ENCODE results near the gene WDR64. TPM values are rescaled to one million over a fixed set of nuclear protein-coding genes. Genes with fewer than 3 reads are reported as not detected.

WDR64 gene
- polyA plus RNA-seq, 1 donor from 2014 or later: 0.21 TPM

DNA sequence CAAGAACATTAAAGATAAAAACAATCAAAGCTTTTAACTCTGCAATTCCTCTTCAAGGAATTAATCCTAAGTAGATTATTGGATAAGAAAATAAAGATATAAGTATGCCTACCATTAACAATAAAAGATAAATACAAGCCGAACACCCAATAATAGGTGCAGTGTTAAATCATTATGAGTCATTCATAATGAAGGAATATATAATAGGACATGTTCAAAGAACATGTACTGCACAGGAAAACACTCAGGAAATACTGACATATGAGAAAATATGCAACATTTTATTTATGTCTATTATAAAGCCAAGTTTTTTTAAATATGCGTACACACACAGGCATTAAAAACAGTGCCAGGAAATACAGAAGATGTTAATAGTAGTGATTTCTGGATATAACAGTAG is 184.9 kb downstream of the WDR64 start:
- Histone ChIP-seq H3K9me2 (ENCODE audit: insufficient read depth, low read length) (no peaks in the 10 kb centered on the region), H3K4me2 (ENCODE audit: low read length) (no peak overlapping the region), H3K27ac (ENCODE audit: low read length) (no peak overlapping the region), H4K20me1 (ENCODE audit: insufficient read depth) (no peaks in the 10 kb centered on the region), H3K9me3 (ENCODE audit: low read length) (no peaks in the 10 kb centered on the region), H3F3A (ENCODE audit: insufficient read depth, low read length, poor library complexity, severe bottlenecking) (no peaks in the 10 kb centered on the region), H2AFZ (ENCODE audit: low read depth, low read length) (no peak overlapping the region), H3K27me3 (ENCODE audit: insufficient read depth, low read depth, low read length) (no peaks in the 10 kb centered on the region), H3K9ac (ENCODE audit: low read length) (no peak overlapping the region), H3K36me3 (ENCODE audit: insufficient read depth, low read length) (no peaks in the 10 kb centered on the region), H3K79me2 (replicated peaks; ENCODE audit: insufficient read depth, low read length) (no peaks in the 10 kb centered on the region), H3K4me3 (ENCODE audit: low read length) (no peak overlapping the region)
- TF ChIP-seq EZH2 (IDR thresholded peaks at IDR 0.05; ENCODE audit: borderline replicate concordance, insufficient read depth, low read length, poor library complexity, severe bottlenecking) (no peak), TAF1 (IDR thresholded peaks at IDR 0.05; ENCODE audit: low read depth) (no peak), POLR2AphosphoS5 (IDR thresholded peaks at IDR 0.05) (no peak), MXI1 (conservative IDR thresholded peaks at IDR 0.05; ENCODE audit: poor library complexity, severe bottlenecking) (no peak), EP300 (conservative IDR thresholded peaks at IDR 0.05; ENCODE audit: poor library complexity, severe bottlenecking) (no peak), RAD21 (conservative IDR thresholded peaks at IDR 0.05) (no peak), SMC3 (conservative IDR thresholded peaks at IDR 0.05; ENCODE audit: poor library complexity) (no peak), REST (IDR thresholded peaks at IDR 0.05; ENCODE audit: borderline replicate concordance) (no peak)
- TF ChIP-seq, protein P1, sequence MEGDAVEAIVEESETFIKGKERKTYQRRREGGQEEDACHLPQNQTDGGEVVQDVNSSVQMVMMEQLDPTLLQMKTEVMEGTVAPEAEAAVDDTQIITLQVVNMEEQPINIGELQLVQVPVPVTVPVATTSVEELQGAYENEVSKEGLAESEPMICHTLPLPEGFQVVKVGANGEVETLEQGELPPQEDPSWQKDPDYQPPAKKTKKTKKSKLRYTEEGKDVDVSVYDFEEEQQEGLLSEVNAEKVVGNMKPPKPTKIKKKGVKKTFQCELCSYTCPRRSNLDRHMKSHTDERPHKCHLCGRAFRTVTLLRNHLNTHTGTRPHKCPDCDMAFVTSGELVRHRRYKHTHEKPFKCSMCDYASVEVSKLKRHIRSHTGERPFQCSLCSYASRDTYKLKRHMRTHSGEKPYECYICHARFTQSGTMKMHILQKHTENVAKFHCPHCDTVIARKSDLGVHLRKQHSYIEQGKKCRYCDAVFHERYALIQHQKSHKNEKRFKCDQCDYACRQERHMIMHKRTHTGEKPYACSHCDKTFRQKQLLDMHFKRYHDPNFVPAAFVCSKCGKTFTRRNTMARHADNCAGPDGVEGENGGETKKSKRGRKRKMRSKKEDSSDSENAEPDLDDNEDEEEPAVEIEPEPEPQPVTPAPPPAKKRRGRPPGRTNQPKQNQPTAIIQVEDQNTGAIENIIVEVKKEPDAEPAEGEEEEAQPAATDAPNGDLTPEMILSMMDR (IDR thresholded peaks at IDR 0.05; ENCODE audit: poor library complexity, severe bottlenecking): no peak

- no peaks in the 10 kb centered on the region for H4K20me1 ChIP-seq (ENCODE audit: insufficient read depth)
- H3K9me2 ChIP-seq (ENCODE audit: insufficient read depth, low read length): no peaks in the 10 kb centered on the region
- no peaks in the 10 kb centered on the region for H3K79me2 ChIP-seq (replicated peaks; ENCODE audit: insufficient read depth, low read length)
- H3F3A ChIP-seq (ENCODE audit: insufficient read depth, low read length, poor library complexity, severe bottlenecking): no peaks in the 10 kb centered on the region
- no peak overlapping the region for H3K4me3 ChIP-seq (ENCODE audit: low read length)
- no peaks in the 10 kb centered on the region for H3K27me3 ChIP-seq (ENCODE audit: insufficient read depth, low read depth, low read length)
- no peaks in the 10 kb centered on the region for H3K36me3 ChIP-seq (ENCODE audit: insufficient read depth, low read length)
- H3K27ac ChIP-seq (ENCODE audit: low read length): no peak overlapping the region
- H2AFZ ChIP-seq (ENCODE audit: low read depth, low read length): no peak overlapping the region
- H3K4me2 ChIP-seq (ENCODE audit: low read length): no peak overlapping the region
- H3K9me3 ChIP-seq (ENCODE audit: low read length): no peaks in the 10 kb centered on the region
- TF ChIP-seq SMC3 (conservative IDR thresholded peaks at IDR 0.05; ENCODE audit: poor library complexity) (no peak), RAD21 (conservative IDR thresholded peaks at IDR 0.05) (no peak), EP300 (conservative IDR thresholded peaks at IDR 0.05; ENCODE audit: poor library complexity, severe bottlenecking) (no peak), REST (IDR thresholded peaks at IDR 0.05; ENCODE audit: borderline replicate concordance) (no peak), POLR2AphosphoS5 (IDR thresholded peaks at IDR 0.05) (no peak)
- TF ChIP-seq, protein P1 (IDR thresholded peaks at IDR 0.05; ENCODE audit: poor library complexity, severe bottlenecking): no peak
- H3K9ac ChIP-seq (ENCODE audit: low read length): no peak overlapping the region
Observed at GRCh38 chr1:241837416-241837815, 185.3 kb downstream of the WDR64 start.

Measured in neural cell (in vitro differentiated cells).